ENCODE measurements around the gene DOCK9.

DNA sequence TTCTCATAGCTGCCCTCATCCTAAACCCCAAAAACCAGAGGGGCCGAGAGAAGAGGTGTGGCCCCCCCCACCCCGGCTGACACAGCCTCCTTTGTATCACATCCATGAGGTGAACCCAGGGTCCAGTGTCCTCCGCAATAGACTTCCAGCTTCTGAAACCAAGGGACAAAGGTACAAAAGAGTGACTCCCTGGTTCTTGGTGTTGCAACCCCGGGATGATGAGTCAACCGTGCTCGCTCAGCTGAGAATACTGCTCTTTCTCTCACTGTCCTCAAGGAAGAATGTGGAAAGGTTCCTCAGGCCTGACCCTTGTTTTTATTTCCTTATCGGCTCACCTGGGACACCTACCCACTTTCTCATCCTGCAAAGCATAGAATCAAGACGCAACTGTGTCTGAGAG lies 230.9 kb downstream of the DOCK9 start:
- no peak for TF ChIP-seq POLR2A (IDR thresholded peaks at IDR 0.05)
- no peak for TF ChIP-seq EP300 (IDR thresholded peaks at IDR 0.05)
- TF ChIP-seq, protein P1, sequence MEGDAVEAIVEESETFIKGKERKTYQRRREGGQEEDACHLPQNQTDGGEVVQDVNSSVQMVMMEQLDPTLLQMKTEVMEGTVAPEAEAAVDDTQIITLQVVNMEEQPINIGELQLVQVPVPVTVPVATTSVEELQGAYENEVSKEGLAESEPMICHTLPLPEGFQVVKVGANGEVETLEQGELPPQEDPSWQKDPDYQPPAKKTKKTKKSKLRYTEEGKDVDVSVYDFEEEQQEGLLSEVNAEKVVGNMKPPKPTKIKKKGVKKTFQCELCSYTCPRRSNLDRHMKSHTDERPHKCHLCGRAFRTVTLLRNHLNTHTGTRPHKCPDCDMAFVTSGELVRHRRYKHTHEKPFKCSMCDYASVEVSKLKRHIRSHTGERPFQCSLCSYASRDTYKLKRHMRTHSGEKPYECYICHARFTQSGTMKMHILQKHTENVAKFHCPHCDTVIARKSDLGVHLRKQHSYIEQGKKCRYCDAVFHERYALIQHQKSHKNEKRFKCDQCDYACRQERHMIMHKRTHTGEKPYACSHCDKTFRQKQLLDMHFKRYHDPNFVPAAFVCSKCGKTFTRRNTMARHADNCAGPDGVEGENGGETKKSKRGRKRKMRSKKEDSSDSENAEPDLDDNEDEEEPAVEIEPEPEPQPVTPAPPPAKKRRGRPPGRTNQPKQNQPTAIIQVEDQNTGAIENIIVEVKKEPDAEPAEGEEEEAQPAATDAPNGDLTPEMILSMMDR (IDR thresholded peaks at IDR 0.05): no peak

All from upper lobe of left lung (tissue), 4 donors.